K562 (cell line): ENCODE data around the gene LRP1-AS. TPM values are rescaled to one million over a fixed set of nuclear protein-coding genes. Genes with fewer than 3 reads are reported as not detected.

ENCODE experiments used
- CHD7 ChIP-seq: fragments of 200-600 bp; sonication (generic); IDR thresholded peaks from one replicate; pipeline ENCODE4 v1.6.1; 2012; ENCODE audit warnings: mild to moderate bottlenecking, low read depth, low read length, inconsistent platforms
- FOXJ2 ChIP-seq: fragments of 200-800 bp; sonication (Bioruptor generic); IDR thresholded peaks from 2 replicates; pipeline ENCODE4 v1.6.1; 2016; ENCODE audit warnings: missing genetic modification characterization, missing compliant biosample characterization
- HDAC2 ChIP-seq: fragments of 450-650 bp; IDR thresholded peaks from 2 replicates; pipeline ENCODE4 v1.6.1; 2016; ENCODE audit warnings: mild to moderate bottlenecking
- HNRNPUL1 ChIP-seq: fragments of 200-400 bp; formaldehyde crosslinking; IDR thresholded peaks from 2 replicates; pipeline ENCODE4 v1.6.1; 2017; ENCODE audit warnings: low read length
- ILF3 ChIP-seq: fragments of 450-650 bp; IDR thresholded peaks from 2 replicates; pipeline ENCODE4 v1.6.1; 2018; ENCODE audit warnings: antibody characterized with exemption, mild to moderate bottlenecking, moderate library complexity, borderline replicate concordance
- MAZ ChIP-seq, 2 experiments: fragments of 450-650 bp in 1 of 2; sonication (generic) in 1 of 2; formaldehyde crosslinking; IDR thresholded peaks in 1 of 2; conservative IDR thresholded peaks in 1 of 2; 2 replicates each; pipeline versions ENCODE4 v1.4.0 to v1.5.0; 2020; ENCODE audit warnings: mild to moderate bottlenecking in 1 of 2, missing genetic modification reagents in 1 of 2
- MYBL2 ChIP-seq, 2 experiments: fragments of 450-650 bp in 1 of 2; sonication (generic) in 1 of 2; formaldehyde crosslinking in 1 of 2; IDR thresholded peaks; 2 replicates each; pipeline versions ENCODE4 v1.6.1 to v1.8.1; 2017 to 2022; ENCODE audit warnings: borderline replicate concordance in 1 of 2, inconsistent platforms in 1 of 2, low read depth in 1 of 2, mild to moderate bottlenecking in 1 of 2, missing genetic modification reagents in 1 of 2, moderate library complexity in 1 of 2
- NFIC ChIP-seq: fragments of 450-650 bp; IDR thresholded peaks from 2 replicates; pipeline ENCODE4 v1.6.1; 2017; ENCODE audit warnings: mild to moderate bottlenecking, inconsistent platforms
- TRIM28 ChIP-seq: fragments of 450-650 bp; IDR thresholded peaks from 2 replicates; pipeline ENCODE4 v1.6.1; 2017
- ZNF589 ChIP-seq: fragments of 200-800 bp; sonication (Bioruptor generic); IDR thresholded peaks from 2 replicates; pipeline ENCODE4 v1.6.1; 2016; ENCODE audit warnings: low read depth, missing genetic modification characterization, missing compliant biosample characterization
- ZNF695 ChIP-seq: fragments of 450-650 bp; formaldehyde crosslinking; IDR thresholded peaks from 2 replicates; pipeline ENCODE4 v1.4.0; 2020; ENCODE audit warnings: mild to moderate bottlenecking, moderate library complexity
- ZNF764 ChIP-seq: fragments of 250-450 bp; sonication (Bioruptor Pico); IDR thresholded peaks from 2 replicates; pipeline ENCODE4 v1.4.0; 2020; ENCODE audit warnings: low read depth, mild to moderate bottlenecking, moderate library complexity
- polyA plus RNA-seq, 8 experiments: library from polyadenylated mRNA; depleted of rRNA in 4 of 8; stranded (reverse) in 5 of 8; unstranded in 3 of 8; fragments of >200 nt; fragmentation: Nextera tagmentation in 2 of 8; fragmentation: Illumina TruSeq in 1 of 8; extraction: Ambion mirVana in 2 of 8; extraction: Trizol in 1 of 8; gene quantifications; 2 replicates each; pipeline versions ENCODE4 v1.2.1 to v1.2.3, GENCODE V29; 2011 to 2014; ENCODE audit warnings: inconsistent platforms in 1 of 8, missing spikeins in 1 of 8
- total RNA-seq, 7 experiments: library from RNA; depleted of rRNA in 6 of 7; stranded (reverse); fragments of >200 nt in 6 of 7; fragmentation: Illumina TruSeq in 2 of 7; extraction: Trizol in 2 of 7; gene quantifications; 2 replicates each; pipeline versions ENCODE4 v1.2.1 to v1.2.3, GENCODE V29; 2011 to 2021; ENCODE audit warnings: low replicate concordance in 1 of 7
- TF ChIP-seq, protein P1 (sequence below), 2 experiments: fragments of 450-650 bp; conservative IDR thresholded peaks; 2 replicates each; pipeline ENCODE4 v1.6.1; 2017; ENCODE audit warnings: mild to moderate bottlenecking in 2 of 2, moderate library complexity in 2 of 2
- TF ChIP-seq, protein P2 (sequence below): sonication (generic); formaldehyde crosslinking; IDR thresholded peaks from 2 replicates; pipeline ENCODE4 v1.8.1; 2023; ENCODE audit warnings: mild to moderate bottlenecking, missing genetic modification reagents

Gene LRP1-AS
- total and polyA plus RNA-seq, 9 of the 15 experiments (the other 6 are each of a cell fraction or from before 2014, with no cell fraction given), result not detected

DNA sequence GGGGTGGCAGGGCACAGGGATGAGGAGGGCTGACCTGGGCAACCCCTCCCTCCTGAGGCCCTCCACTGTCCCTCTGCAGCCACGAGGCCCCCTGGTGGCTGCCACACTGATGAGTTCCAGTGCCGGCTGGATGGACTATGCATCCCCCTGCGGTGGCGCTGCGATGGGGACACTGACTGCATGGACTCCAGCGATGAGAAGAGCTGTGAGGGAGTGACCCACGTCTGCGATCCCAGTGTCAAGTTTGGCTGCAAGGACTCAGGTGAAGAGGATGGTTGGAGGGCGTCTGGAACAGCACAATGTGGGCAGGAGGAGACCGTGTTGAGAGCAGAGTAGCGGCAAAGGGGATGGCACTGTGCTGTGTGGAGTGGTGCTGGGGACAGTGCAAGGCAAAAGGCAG is 25.7 kb upstream of the LRP1-AS start (continued):
- TF ChIP-seq ZNF695 (CRISPR knock-in tag), result no peak
- no peak for TF ChIP-seq FOXJ2 (tag)
- no peak for TF ChIP-seq MYBL2 (IDR thresholded peaks at IDR 0.05; ENCODE audit: low read depth)
- TF ChIP-seq MYBL2 (CRISPR knock-in tag; IDR thresholded peaks at IDR 0.05; ENCODE audit: borderline replicate concordance), result no peak
- TF ChIP-seq MAZ (CRISPR knock-in tag; conservative IDR thresholded peaks at IDR 0.05 in 1 of 2, IDR thresholded peaks at IDR 0.05 in 1 of 2), result peak in 1 of 2 experiments; percentile 60; a peak in 2 of 4 replicates
- TF ChIP-seq, protein P1, sequence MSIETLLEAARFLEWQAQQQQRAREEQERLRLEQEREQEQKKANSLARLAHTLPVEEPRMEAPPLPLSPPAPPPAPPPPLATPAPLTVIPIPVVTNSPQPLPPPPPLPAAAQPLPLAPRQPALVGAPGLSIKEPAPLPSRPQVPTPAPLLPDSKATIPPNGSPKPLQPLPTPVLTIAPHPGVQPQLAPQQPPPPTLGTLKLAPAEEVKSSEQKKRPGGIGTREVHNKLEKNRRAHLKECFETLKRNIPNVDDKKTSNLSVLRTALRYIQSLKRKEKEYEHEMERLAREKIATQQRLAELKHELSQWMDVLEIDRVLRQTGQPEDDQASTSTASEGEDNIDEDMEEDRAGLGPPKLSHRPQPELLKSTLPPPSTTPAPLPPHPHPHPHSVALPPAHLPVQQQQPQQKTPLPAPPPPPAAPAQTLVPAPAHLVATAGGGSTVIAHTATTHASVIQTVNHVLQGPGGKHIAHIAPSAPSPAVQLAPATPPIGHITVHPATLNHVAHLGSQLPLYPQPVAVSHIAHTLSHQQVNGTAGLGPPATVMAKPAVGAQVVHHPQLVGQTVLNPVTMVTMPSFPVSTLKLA (conservative IDR thresholded peaks at IDR 0.05), result no peak
- no peak for TF ChIP-seq CHD7
- no peak for TF ChIP-seq ZNF764 (CRISPR knock-in tag)
- TF ChIP-seq ZNF589 (CRISPR knock-in tag), result no peak
- no peak for TF ChIP-seq TRIM28
- no peak for TF ChIP-seq ILF3
- TF ChIP-seq NFIC, result no peak
- TF ChIP-seq HDAC2, result no peak
- TF ChIP-seq HNRNPUL1, result no peak
- TF ChIP-seq, protein P2, sequence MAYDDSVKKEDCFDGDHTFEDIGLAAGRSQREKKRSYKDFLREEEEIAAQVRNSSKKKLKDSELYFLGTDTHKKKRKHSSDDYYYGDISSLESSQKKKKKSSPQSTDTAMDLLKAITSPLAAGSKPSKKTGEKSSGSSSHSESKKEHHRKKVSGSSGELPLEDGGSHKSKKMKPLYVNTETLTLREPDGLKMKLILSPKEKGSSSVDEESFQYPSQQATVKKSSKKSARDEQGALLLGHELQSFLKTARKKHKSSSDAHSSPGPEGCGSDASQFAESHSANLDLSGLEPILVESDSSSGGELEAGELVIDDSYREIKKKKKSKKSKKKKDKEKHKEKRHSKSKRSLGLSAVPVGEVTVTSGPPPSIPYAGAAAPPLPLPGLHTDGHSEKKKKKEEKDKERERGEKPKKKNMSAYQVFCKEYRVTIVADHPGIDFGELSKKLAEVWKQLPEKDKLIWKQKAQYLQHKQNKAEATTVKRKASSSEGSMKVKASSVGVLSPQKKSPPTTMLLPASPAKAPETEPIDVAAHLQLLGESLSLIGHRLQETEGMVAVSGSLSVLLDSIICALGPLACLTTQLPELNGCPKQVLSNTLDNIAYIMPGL (CRISPR knock-in tag), result no peak
